Measurements from ENCODE around the gene ZCCHC7.

DNA sequence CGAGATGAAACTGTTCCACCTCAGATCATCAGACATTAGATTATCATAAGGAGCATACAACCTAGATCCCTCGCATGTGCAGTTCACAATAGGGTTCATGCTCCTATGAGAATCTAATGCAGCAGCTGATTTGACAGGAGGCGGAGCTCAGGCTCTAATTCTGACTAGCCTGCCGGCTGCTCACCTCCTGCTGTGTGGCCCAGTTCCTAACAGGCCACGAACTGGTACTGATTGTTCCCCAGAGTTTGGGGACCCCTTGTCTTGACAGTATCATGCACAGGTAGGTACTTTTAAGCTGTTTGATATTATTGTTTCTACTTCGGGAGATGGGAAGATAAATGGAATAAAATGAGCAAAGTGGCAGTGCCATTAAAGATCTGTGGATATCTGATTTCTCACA is 66.9 kb downstream of the ZCCHC7 start:
- TF ChIP-seq, protein P1, sequence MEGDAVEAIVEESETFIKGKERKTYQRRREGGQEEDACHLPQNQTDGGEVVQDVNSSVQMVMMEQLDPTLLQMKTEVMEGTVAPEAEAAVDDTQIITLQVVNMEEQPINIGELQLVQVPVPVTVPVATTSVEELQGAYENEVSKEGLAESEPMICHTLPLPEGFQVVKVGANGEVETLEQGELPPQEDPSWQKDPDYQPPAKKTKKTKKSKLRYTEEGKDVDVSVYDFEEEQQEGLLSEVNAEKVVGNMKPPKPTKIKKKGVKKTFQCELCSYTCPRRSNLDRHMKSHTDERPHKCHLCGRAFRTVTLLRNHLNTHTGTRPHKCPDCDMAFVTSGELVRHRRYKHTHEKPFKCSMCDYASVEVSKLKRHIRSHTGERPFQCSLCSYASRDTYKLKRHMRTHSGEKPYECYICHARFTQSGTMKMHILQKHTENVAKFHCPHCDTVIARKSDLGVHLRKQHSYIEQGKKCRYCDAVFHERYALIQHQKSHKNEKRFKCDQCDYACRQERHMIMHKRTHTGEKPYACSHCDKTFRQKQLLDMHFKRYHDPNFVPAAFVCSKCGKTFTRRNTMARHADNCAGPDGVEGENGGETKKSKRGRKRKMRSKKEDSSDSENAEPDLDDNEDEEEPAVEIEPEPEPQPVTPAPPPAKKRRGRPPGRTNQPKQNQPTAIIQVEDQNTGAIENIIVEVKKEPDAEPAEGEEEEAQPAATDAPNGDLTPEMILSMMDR (IDR thresholded peaks at IDR 0.05; ENCODE audit: low read depth, low read length, poor library complexity, severe bottlenecking) = no peak
- TF ChIP-seq EZH2phosphoT487 (IDR thresholded peaks at IDR 0.05; ENCODE audit: borderline replicate concordance, low read length) = no peak
